HFF-Myc (cell line): ENCODE measurements around the gene KIF1B.

ENCODE experiments used
- DNase-seq: peaks from one replicate; pipeline ENCODE4 v3.0.0-alpha.2; 2011; ENCODE audit warnings: low read depth; ENCODE audit errors: extremely low read depth
- H3K4me3 ChIP-seq: replicated peaks from 2 replicates; pipeline ENCODE4 v1.5.1; 2011; ENCODE audit warnings: low read depth, mild to moderate bottlenecking, control low read depth, low read length
- CTCF ChIP-seq: IDR thresholded peaks from 2 replicates; pipeline ENCODE4 v1.5.1; 2012; ENCODE audit warnings: mild to moderate bottlenecking, low read depth, low read length, control low read depth; ENCODE audit errors: missing control alignments

Gene KIF1B

GRCh38 chr1:10236405-10237156, 26.2 kb downstream of the KIF1B start:
- no peak for DNase-seq
- TF ChIP-seq CTCF = no peak
- no peak overlapping the region for H3K4me3 ChIP-seq

- no peak overlapping the region for H3K4me3 ChIP-seq
- no peak for DNase-seq
- TF ChIP-seq CTCF = no peak
These were observed 26.8 kb downstream of the KIF1B start for GRCh38 chr1:10237157-10237539.

- no peak for DNase-seq
- no peak for TF ChIP-seq CTCF
- H3K4me3 ChIP-seq = no peak overlapping the region
These were observed 31.8 kb downstream of the KIF1B start for GRCh38 chr1:10242135-10242534.

- H3K4me3 ChIP-seq = no peak overlapping the region
These were observed 32.4 kb downstream of the KIF1B start for GRCh38 chr1:10242811-10243210.

GRCh38 chr1:10245674-10246073, 35.3 kb downstream of the KIF1B start:
- TF ChIP-seq CTCF = no peak
- H3K4me3 ChIP-seq = no peak overlapping the region
- no peak for DNase-seq

More at GRCh38 chr1:10242811-10243210, 32.4 kb downstream of the KIF1B start:
- DNase-seq = no peak
- TF ChIP-seq CTCF = no peak

- H3K4me3 ChIP-seq = no peak overlapping the region
- DNase-seq = no peak
- no peak for TF ChIP-seq CTCF
These were observed 39.6 kb downstream of the KIF1B start for GRCh38 chr1:10249808-10250457.
